Hypothalamus (tissue), 51 donors: Measurements from ENCODE around the gene EBF3.

Source experiments
- DNase-seq, 51 donors: peaks; one replicate each; lab custom pipeline; 2025; lab: John Stamatoyannopoulos, UW

The EBF3 gene

DNA sequence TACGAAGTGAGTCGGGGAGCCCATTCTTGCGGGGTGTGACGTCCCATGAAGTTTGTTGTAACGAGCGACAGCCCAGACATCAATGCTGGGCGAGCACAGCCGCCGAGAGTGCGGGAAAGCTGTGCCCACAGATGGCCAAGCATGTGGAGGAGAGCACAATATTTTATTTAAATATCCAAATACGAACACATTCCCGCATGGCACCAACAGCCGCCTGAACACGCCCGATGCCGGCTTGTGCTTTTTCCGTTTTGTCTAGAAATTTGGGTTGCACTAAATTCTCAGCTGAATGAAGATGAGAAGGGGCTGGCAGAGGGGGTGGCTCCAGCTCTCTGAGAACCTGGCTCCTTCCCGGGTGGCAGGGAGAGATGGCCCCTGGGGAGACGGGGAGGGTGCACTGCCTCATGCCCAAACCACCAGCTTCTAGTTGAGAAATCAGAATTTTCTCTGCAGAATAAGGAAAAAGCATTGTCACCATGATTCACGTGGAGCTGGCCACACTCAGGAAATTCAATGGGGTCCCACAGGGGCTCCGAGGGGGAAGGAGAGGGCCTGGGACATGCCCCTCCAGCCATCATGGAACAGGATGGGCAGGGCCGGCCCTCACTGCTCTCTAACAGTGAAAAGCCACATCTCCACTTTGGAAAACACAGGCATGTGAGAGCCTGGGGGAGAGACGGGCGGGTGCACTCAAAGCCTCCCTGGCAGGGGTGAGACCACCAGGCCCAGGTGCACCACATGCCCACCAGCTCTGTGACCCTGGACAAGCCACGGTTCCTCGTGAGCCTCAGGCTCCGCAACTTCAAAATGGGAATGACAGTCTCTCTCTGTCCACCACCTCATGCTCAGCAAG is 48.3 kb downstream of the EBF3 start:
- no peak for DNase-seq

DNA sequence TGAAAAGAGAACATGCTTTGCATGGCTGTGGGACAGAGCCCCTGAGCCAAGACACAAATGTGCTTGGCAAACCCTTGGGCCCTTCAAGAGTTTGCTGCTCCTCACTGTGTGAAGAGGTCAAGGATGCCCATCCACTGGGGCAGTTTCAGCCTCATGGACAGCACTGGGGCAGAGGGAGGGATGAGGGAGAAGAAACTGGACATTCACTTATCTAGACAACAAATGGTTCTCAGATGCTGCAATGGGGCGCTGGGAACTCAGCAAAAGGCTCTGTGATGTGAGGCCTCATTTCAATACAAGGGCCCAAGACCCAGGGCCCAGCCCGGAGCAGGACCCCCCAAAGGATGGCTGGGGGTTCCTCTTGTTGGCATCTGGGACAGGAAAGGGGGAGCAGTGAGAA is 49.1 kb downstream of the EBF3 start:
- no peak for DNase-seq

DNA sequence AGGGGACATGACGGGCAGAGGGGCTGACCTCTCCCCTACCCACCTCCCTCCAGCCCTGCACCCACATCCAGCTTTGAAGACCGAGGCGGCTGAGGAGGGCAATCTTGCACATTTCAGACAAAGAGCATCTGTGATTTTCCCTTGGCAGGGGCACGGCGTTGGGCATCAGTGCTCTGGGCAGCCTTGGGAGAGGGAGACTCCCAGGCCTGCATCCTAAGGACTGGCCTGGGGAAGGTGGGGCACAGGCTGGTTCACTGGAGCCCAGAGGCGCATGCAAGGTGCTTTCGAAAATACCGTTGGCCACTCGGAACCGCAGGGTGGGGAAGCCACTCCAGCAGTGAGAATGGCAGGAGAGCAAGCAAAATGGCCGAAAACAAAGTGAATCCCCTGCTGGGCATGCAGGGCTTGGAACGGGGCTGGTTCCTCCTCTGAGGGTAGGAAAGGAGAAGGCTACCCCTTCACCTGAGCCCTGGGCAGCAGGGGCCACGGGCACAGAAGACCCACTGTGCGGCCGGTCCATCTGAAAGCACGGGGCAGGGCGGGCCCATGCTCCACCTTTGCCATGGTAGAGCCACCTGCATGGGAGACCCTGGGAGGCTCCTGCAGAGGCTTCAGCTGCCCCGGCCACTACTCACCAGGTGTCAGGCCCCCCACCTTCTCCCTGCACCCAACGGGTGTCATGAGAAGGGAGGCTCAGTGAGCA is 49.8 kb downstream of the EBF3 start:
- no peak for DNase-seq

DNA sequence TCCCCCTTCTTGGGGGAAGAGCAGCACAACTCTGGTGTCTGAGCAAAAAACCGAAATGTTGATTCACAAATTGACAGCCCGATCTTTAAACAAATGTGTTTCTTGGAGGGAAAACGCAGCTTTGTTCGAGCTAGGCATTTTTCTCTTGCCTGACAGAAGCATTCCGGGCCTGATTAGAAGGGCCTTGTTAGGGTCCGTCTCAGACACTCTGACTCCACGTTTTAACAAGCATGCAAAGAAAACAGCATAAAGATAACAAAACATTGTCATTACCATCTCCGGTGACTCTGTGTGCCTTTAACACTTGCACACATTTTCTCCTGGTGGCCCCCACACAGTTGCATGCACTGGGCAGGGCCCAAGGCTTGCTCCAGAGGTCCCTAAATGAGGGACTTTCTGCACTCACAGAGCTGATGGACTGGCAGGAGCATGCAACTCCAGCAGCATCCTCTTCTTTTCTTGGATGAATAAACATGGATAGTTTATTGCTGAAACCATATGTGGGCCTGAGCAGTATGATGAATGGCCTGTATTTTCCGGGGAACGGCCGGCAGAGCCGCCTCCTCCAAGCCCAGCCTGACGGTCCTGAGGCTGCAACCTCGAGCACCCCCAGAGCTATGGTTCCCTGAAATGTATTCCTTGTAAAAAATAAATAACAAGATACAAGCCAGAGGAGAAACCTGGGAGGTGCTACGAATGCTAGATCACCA is 50.9 kb downstream of the EBF3 start:
- no peak for DNase-seq

DNA sequence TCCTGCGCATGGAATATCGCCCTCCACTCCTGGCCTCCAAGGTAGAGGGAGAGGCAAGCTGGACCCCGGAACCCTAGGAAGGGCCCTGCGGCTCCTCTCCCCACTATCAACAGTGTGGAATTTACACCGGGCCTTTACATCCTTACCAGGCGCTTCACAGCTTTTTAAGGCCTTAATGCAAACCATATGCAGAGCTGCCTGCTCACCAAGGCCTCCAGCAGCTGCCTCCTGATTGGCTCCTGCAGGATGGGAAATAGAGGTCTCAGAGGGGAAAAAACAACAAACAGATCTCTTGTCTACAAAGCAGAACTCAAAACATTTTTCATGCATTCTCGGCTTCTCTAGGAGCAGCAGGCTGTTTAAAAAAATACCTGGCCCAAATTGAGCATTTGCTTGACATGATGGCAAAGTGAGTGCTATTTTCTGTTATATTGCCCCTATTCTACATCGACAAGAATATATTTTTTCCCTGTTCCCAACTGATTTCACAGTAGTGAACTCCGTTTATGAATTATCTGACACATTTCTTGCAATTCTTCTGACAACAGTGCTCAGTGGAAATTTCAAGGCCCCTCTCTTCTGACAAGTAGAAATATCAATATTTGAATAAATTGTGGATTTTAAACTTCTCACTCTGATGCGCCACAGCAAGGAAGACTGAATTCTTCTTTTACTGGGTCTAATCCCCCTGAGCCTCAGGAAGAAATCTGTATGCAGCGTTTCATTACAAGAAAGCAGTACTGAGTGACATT is 51.7 kb downstream of the EBF3 start:
- DNase-seq = no peak

DNA sequence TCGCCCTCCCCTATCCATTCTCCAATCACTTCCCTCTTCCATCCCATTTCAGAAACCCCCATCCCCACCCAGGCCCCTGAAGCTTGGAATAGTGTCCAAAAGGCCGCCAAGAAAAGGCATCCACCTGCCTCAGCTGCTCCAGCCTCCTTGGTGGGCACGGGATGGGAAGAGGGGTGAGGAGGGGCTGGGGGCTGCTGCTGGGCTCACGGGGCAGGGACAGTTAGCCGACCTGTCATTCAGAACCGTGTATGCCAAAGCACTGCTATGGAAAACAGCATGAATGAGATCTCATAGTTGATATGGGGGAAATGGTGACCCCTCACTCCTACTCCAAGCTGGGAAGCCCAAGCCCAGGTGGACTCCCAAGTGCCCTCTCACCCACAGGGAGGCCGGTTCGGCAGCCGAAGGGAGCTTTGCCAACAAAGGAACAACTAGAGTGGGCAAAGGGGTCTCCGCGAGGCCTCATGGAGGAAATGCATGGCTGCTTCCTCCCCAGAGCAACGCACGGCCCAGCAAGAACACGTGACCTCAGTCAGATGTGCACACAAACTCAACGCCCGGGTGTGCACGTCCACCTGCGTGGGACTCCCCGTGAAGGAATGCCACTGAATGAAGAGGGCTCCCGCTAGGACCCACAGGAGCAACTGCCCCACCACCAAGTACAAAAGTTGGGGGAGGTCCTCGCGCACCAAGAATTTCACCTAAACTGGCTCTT is 52.5 kb downstream of the EBF3 start:
- DNase-seq = no peak

DNA sequence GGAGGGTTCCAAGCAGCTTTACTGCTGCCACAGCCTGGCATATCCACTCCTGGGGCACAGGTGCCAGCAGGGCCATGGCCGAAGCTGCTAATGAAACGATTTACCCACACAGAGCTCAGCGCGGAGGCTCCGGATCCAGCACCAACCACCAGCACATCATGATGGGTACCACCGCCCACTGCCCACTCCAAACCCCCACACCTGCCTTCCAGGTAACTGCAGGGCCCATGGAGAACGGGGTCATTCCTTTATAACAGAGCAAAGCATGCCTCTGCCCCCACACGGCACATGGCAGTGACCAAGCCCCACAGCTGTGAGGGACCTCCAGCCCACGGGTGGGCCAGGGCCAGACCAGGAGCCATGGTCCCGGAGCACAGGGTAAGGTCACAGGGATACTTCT is 53.2 kb downstream of the EBF3 start:
- no peak for DNase-seq

DNA sequence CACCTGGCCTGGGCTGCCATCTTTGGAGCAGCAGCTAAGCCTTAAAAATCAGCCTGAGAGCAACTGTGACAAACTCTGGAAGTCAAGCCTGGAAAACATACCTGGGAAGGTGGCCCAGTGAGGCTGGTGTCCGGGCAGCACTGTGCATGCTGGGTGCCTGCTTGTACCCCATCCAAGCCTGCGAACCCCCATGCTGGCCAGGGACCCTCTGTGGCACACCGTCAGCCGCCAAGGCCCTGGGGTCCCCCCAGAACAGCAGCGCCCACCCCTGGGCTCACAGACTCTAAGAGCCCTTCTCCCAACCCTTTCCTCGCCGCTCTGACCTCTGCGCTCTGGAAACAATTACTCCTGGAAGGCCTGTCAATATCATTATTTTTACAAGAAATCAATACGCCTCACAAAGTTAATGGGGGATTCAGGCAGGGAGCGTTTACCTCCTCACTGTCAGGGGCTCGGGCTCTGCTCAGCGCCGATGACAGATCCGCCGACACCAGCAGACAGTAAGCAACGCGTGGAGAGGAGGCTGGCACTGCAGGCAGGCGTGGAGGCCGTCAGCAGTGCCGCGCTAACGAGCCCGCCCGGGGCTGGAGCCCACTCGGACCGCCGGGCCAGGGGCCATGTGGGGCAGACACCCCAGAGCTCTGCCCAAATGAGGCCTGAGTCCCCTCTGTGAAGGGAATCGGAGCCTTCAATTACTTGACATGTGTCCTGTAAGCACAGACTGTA is 54.4 kb downstream of the EBF3 start:
- DNase-seq = no peak

DNA sequence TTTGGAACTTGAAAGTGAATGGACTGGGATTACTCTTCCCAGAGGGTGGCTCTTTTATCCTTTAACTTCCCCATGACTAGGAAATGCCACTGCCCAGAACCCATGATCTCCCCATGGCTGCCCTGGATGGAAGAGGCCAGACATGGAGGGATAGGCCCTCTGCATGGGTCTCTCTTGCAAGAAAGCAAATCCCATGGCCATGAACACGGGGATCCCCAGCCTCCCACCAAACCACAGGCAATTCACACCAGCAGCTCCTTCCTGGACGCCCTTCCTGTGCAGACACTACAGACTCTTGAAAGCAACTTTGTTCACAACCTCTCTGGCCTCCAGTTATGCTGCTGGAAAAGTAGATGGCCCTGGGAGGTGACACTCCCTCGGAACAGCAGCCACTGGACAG is 55.0 kb downstream of the EBF3 start:
- no peak for DNase-seq

DNA sequence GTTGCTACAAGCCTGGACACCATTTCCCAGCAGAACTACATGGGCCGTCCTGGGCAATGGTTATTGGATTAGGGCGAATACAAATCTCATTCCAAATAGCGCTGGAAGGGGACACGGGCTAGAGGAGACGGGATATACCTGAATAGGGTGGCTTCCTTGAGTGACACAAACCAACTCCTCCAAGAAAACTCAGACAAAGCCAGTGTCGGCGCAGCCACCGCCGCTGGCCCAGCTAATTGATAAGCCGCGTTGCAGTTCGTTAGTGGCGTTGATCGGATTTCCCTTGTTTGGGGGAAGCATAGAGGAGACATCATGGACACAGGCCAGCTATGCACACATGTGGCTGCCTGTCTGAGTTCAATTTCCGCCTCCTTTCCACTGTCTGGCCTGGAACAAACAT is 55.7 kb downstream of the EBF3 start:
- DNase-seq = no peak

DNA sequence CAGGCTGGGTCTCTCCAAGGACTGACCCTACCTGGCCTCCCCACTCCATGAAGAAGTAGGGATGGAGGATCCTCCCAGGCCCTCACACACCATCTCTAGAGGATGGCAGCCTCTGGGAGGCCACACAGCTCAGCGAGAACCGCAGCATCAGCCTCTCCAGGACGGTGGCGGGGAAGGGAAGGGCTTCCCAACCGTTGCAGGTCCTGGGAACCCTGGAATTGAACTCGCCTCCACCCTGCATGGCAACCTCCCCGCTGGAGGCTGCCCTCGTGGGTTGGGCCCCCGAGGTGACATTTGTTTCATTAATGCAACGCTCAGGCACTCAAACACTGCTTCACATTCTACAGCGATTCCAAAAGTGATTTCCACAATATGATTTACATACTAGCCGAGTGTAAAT is 58.5 kb downstream of the EBF3 start:
- no peak for DNase-seq

DNA sequence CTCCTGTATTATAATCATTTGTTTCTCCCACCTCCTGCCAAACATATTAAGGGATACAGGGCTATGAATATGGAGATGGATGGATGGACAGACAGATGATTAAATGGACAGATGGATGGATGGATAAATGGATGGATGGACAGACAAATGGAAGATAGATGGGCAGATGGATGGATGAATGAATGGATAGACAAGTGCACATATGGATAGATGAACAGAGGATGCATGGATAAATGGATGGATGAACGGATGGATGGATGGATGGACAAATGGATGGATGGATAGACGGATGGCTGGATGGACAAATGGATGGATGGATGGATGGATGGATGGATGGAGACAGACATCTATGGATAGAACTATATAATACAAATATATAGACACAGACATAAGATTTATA is 59.8 kb downstream of the EBF3 start:
- DNase-seq = no peak

DNA sequence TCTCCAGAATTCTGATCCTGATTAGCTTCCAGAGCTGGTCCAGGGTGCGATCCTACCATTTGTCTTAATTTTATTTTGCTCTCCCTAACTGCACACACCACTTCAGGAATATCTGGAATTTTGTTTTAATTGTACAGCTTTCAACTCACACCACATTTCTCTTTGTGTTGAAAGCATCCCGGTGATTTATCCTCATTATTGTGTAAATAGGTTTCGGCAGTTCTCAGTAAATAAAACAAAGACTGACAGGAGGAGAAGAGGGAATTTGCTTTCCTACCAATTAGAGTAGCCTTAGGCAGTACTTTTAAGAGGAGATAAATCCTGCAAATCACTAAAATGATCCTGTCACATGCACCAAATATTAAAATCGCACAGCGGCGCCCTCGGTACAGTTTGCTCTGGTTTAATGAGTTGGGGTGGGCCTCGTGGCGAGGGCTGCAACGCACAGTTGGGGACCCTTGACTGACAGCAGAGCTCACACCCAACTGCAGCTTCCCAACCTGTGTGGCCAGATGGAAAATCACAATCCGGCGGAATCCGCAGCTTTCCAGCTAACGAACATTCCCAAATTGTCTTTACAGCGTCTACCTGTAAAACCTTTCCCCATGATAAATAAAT is 62.6 kb downstream of the EBF3 start:
- no peak for DNase-seq

DNA sequence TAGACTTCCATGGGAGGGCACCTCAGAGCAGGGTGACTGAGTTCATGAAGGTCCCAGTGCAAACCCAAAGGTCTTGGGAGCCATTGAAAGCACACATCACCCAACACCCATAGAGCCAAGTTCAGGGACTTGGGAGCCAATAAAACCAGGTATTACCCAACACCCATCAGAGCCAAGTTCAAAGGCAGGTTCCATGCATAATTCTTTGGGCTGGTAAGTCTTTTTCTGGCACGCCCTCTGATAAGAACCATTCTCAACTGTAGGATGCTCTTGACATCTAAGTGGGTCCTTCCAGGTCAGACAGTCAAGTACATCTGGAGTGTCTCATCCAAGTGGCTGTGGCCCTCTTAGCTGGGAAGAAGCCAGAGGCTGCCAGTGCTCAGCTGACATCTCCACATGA is 63.2 kb downstream of the EBF3 start:
- DNase-seq = no peak

DNA sequence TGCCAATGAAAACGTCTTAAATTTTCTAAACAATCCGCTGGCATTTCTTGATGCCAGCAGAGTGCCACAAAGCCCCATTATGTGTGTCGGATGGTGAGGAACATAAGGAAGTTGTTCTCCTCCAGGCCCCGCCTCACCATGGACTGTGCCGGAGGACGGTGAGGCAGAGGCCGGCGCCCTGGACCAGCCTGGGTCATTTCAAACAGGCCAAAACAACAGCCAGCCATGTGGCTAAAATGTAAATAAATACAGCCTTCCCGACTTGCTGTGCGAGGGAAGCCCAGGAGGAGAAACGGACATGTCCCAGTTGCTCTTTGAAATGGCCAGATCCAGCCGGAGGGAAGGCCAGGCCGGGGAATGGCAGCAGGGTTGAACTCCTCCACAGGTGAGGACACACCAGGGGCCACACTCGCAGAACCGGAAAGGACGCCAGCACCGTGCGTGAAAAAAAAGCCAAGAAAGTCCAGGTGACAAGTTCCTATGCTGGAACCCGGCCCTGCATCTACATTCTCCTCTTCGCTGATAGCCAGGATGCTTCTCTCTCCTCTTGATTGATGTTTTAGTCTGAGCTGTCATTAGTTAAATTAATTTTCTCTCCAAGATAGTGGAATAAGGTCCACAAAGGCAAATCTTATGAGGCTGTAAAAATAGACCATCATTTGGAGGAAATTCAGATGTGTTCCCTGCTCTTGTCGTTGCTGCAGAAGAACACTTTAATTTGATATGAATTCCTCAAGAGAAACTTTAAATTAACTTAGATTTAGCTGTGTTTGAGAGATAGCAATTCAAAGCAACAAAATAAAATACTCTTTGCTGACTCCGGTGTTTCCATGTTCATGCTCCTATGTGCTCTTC is 64.6 kb downstream of the EBF3 start:
- DNase-seq = no peak

DNA sequence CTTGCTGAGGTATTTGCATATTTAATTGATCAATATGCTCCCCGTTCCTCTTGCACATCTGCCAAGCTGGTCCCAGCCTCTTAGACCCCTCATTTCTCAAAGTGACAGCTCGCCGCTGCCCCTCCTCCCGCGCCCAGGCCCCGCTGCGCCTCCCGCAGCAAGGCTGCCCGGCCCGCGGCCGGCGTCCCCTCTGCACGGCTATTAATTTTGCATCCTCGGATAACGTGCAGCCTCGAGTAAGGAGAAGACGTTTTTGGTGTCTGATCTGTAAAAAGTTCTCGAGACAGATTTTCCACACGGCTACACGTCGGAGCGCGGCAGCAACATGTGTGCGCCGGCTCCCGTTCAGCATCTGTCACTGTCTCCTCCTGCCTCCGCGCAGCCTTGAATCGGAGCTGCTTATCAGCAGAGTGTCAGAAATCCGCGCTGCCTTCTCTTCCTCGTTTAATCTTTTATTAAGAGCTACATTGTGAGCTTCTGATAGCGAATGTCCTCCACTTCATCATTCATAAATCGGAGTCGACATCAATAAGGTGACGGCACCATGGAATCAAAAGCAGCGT is 65.3 kb downstream of the EBF3 start:
- DNase-seq = no peak

DNA sequence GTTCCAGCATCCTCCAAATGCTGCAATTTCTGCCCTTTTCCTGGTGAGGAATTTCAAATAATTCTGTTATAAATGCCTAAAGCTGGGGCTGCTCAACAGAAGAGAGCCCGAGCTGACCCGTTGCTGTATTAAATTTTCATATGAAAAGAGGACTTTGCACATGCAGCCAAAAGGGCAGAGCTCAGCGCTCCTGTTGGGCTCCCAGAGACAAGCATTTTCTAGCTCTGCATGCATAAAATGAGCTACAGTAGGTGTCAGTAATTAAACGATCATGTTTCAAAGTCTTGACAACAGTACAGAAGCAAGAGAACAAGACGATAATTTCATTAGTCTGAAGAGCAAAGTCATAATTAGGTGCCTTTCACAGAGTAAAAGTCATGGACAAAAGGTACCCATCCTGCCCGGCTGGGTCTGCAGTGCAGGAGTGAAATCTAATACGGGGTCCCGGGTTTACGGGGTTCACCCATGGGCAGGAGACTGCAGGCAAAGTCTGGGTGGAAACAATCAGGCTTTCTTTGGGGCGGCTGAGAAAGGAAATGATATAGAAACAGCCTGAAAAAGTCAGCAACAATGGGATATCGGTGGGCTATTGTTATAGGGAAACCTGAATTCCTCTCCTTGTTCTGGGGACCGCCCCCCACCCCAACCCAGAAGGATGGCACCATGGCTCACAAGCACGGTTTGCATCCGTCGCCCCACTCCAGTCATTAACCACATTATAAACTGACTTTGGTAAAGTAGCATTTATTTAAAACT is 66.0 kb downstream of the EBF3 start:
- DNase-seq = no peak
